MM.1S (cell line): ENCODE measurements around the gene ANKS4B.
"Not testable (repeated sequence)": the region's sequence is repeated elsewhere in the genome, so short reads cannot be mapped to it uniquely, and the experiment has no call there.

Source experiments
- CTCF ChIP-seq: fragments of 300-600 bp; sonication (generic); IDR thresholded peaks from 2 replicates; pipeline ENCODE4 v1.5.1; 2016; ENCODE audit warnings: antibody characterized with exemption, low read length, mixed read lengths
- EZH2 ChIP-seq: fragments of 300-600 bp; sonication (generic); optimal IDR thresholded peaks from 2 replicates; pipeline ENCODE3; 2017; ENCODE audit warnings: low read depth, mild to moderate bottlenecking, antibody characterized with exemption, low read length, mixed read lengths

GRCh38 chr16:21195330-21195729, 38.2 kb upstream of the ANKS4B start:
- TF ChIP-seq EZH2, CTCF: not testable (repeated sequence)
